HUDEP-2 (cell line): ENCODE data around the gene VGLL2.

Experiments
- DNase-seq, 76 experiments: peaks; one replicate each; lab custom pipeline; 2025; ENCODE audit not compliant: unreplicated experiment in 76 of 76; lab: John Stamatoyannopoulos, UW

Gene VGLL2

GRCh38 chr6:117267766-117268534 is 2.6 kb downstream of the VGLL2 start:
- DNase-seq: peak in 4 of 76 experiments; percentile 9 to 30 (median 12)

- no peak for DNase-seq
These were observed 3.6 kb downstream of the VGLL2 start for GRCh38 chr6:117268924-117269323.

- no peak for DNase-seq
These were observed 4.3 kb downstream of the VGLL2 start for GRCh38 chr6:117269638-117270054.

GRCh38 chr6:117270055-117270842 is 4.9 kb downstream of the VGLL2 start:
- DNase-seq: peak in 1 of 76 experiments; percentile 11

GRCh38 chr6:117270843-117271507 is 5.6 kb downstream of the VGLL2 start:
- DNase-seq: no peak

GRCh38 chr6:117272032-117272866 is 6.9 kb downstream of the VGLL2 start:
- no peak for DNase-seq

- DNase-seq: no peak
These were observed 7.5 kb downstream of the VGLL2 start for GRCh38 chr6:117272891-117273290.

GRCh38 chr6:117275205-117275604 is 9.8 kb downstream of the VGLL2 start:
- no peak for DNase-seq

- DNase-seq: no peak
These were observed 10.4 kb downstream of the VGLL2 start for GRCh38 chr6:117275711-117276110.

- no peak for DNase-seq
These were observed 11.5 kb downstream of the VGLL2 start for GRCh38 chr6:117276778-117277316.

- DNase-seq: peak in 3 of 76 experiments; percentile 9 to 30 (median 9)
These were observed 15.6 kb downstream of the VGLL2 start for GRCh38 chr6:117280922-117281321.

GRCh38 chr6:117288083-117288715 is 22.8 kb downstream of the VGLL2 start:
- DNase-seq: no peak

- DNase-seq: no peak
These were observed 25.0 kb downstream of the VGLL2 start for GRCh38 chr6:117290173-117290846.

- no peak for DNase-seq
These were observed 33.6 kb downstream of the VGLL2 start for GRCh38 chr6:117298941-117299340.

- no peak for DNase-seq
These were observed 38.0 kb downstream of the VGLL2 start for GRCh38 chr6:117303323-117303722.

GRCh38 chr6:117304446-117304845 is 39.1 kb downstream of the VGLL2 start:
- DNase-seq: no peak

- DNase-seq: no peak
These were observed 41.0 kb downstream of the VGLL2 start for GRCh38 chr6:117306227-117306790.

GRCh38 chr6:117307655-117308054 is 42.3 kb downstream of the VGLL2 start:
- no peak for DNase-seq

- no peak for DNase-seq
These were observed 43.7 kb downstream of the VGLL2 start for GRCh38 chr6:117309069-117309468.
